ENCODE data around the gene SCAMP4.

DNA sequence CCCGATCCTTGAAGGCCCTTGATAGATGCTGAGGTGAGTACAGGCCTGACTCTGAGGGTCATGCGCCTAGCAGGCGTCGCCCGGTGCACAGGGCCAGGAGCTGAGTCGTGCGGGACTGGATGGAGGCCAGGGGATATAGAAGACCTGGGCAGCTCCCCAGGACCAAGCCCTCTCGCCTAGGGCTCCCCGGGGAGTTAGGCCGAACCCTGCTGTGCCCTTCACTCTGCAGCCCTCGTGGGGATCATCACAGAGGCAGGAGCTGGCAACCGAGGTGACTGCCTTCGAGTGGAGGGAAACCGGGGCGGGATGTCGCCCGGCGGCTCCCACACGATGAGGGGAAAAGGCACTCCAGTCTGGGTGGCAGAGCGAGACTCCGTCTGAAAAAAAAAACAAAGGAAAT, 47.4 kb downstream of the SCAMP4 start:
- TF ChIP-seq, protein P1, sequence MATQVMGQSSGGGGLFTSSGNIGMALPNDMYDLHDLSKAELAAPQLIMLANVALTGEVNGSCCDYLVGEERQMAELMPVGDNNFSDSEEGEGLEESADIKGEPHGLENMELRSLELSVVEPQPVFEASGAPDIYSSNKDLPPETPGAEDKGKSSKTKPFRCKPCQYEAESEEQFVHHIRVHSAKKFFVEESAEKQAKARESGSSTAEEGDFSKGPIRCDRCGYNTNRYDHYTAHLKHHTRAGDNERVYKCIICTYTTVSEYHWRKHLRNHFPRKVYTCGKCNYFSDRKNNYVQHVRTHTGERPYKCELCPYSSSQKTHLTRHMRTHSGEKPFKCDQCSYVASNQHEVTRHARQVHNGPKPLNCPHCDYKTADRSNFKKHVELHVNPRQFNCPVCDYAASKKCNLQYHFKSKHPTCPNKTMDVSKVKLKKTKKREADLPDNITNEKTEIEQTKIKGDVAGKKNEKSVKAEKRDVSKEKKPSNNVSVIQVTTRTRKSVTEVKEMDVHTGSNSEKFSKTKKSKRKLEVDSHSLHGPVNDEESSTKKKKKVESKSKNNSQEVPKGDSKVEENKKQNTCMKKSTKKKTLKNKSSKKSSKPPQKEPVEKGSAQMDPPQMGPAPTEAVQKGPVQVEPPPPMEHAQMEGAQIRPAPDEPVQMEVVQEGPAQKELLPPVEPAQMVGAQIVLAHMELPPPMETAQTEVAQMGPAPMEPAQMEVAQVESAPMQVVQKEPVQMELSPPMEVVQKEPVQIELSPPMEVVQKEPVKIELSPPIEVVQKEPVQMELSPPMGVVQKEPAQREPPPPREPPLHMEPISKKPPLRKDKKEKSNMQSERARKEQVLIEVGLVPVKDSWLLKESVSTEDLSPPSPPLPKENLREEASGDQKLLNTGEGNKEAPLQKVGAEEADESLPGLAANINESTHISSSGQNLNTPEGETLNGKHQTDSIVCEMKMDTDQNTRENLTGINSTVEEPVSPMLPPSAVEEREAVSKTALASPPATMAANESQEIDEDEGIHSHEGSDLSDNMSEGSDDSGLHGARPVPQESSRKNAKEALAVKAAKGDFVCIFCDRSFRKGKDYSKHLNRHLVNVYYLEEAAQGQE (IDR thresholded peaks at IDR 0.05; ENCODE audit: insufficient replicate concordance, low read depth) = no peak
- TF ChIP-seq POLR2AphosphoS5 (IDR thresholded peaks at IDR 0.05; ENCODE audit: low read depth) = no peak
- TF ChIP-seq CTCF (IDR thresholded peaks at IDR 0.05; ENCODE audit: insufficient read depth, low read length) = no peak
